OCI-LY1 (cell line): ENCODE data around the gene CARS2.

Experiments used
- EZH2 ChIP-seq: fragments of 200-600 bp; sonication (generic), shearing (Covaris generic); IDR thresholded peaks from 2 replicates; pipeline ENCODE4 v1.8.0; 2017; ENCODE audit warnings: borderline replicate concordance, mixed run types, mild to moderate bottlenecking, antibody characterized with exemption, low read length, moderate library complexity, mixed read lengths
- TF ChIP-seq, protein P1 (sequence below): fragments of 200-600 bp; sonication (generic), shearing (Covaris generic); IDR thresholded peaks from 2 replicates; pipeline ENCODE4 v1.5.1; 2017; ENCODE audit warnings: mild to moderate bottlenecking, antibody characterized with exemption, low read length, moderate library complexity, mixed read lengths

DNA sequence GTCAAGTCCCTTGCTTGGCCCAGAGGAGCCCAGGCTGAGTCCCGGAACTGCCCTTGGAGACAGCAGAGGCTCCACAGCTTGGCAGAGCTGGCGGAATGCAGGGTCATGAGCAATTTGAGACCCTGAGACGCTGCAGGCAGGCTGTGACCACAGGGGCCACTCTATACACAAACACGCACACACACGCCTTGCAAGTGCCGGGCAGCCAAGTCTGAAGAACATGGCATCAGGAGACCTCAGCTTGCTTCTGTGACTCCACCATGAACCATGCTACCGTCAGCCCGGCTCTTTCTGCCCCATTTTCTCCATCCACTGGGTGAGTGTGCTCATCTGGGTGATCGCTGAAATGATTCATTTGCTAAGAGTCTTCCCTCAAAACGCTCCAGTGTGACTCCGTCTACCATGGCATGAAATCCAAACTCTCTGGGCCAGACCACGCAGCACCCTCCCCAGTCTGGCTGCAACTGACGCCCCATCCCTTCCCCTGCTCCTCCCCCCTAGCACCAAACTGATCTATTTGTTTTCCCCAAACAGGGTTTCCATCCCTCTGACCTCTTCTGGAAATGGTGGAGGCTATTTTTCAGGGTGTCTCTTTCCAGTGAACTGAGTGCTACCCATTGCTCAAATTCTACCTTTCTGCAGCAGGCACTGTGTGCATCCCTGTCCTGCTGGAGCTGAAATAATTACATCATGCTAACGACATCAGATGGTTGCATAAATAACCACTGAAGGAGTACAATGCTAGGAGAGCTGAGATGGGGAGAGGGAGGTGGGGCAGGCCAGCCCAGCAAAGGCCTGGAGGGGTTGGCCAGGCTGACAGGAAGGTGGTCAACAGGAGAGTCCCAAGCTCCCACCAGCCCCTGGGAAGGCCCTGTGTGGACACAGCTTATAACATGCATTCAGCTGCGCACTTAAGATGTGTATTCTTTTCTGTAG lies 3.1 kb downstream of the CARS2 start:
- TF ChIP-seq EZH2 = no peak
- TF ChIP-seq, protein P1, sequence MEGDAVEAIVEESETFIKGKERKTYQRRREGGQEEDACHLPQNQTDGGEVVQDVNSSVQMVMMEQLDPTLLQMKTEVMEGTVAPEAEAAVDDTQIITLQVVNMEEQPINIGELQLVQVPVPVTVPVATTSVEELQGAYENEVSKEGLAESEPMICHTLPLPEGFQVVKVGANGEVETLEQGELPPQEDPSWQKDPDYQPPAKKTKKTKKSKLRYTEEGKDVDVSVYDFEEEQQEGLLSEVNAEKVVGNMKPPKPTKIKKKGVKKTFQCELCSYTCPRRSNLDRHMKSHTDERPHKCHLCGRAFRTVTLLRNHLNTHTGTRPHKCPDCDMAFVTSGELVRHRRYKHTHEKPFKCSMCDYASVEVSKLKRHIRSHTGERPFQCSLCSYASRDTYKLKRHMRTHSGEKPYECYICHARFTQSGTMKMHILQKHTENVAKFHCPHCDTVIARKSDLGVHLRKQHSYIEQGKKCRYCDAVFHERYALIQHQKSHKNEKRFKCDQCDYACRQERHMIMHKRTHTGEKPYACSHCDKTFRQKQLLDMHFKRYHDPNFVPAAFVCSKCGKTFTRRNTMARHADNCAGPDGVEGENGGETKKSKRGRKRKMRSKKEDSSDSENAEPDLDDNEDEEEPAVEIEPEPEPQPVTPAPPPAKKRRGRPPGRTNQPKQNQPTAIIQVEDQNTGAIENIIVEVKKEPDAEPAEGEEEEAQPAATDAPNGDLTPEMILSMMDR = no peak
